ENCODE measurements around the gene CCDC158. TPM values are rescaled to one million over a fixed set of nuclear protein-coding genes. Genes with fewer than 3 reads are reported as not detected.

Gene CCDC158
- total and polyA plus RNA-seq, 2 experiments from 2014 or later, result 0.21 to 0.27 TPM

- H3K9me2 ChIP-seq (ENCODE audit: insufficient read depth), result no peaks in the 10 kb centered on the region
- ATAC-seq (no peak; the same call in 2 of the 3 replicates), DNase-seq (ENCODE audit: low spot score) (no peak)
- H3K4me2 ChIP-seq, result no peak overlapping the region
- no peaks in the 10 kb centered on the region for H4K20me1 ChIP-seq (replicated peaks; ENCODE audit: insufficient read depth)
- peaks cover 11% of the 10 kb centered on the region for H3K4me1 ChIP-seq (ENCODE audit: insufficient read depth)
- H3F3A ChIP-seq (replicated peaks; ENCODE audit: low read depth), result no peaks in the 10 kb centered on the region
- H3K79me2 ChIP-seq (replicated peaks; ENCODE audit: insufficient read depth), result no peaks in the 10 kb centered on the region
- H3K4me3 ChIP-seq, result no peak overlapping the region
- H3K27me3 Mint-ChIP-seq (ENCODE audit: insufficient read depth, low read depth, poor library complexity), result peaks cover 5% of the 10 kb centered on the region
- H3K27ac ChIP-seq (ENCODE audit: low read depth), result no peak overlapping the region
- TF ChIP-seq EZH2phosphoT487 (IDR thresholded peaks at IDR 0.05; ENCODE audit: unreplicated experiment) (no peak), ETS1 (IDR thresholded peaks at IDR 0.05) (no peak), POLR2AphosphoS5 (IDR thresholded peaks at IDR 0.05; ENCODE audit: low read depth) (no peak), STAT1 (IDR thresholded peaks at IDR 0.05; ENCODE audit: unreplicated experiment) (no peak), ZNF331 (CRISPR knock-in tag; IDR thresholded peaks at IDR 0.05; ENCODE audit: low read depth) (no peak), JUNB (IDR thresholded peaks at IDR 0.05; ENCODE audit: unreplicated experiment) (no peak), NANOG (IDR thresholded peaks at IDR 0.05; ENCODE audit: borderline replicate concordance) (no peak), CREB1 (CRISPR knock-in tag; IDR thresholded peaks at IDR 0.05; ENCODE audit: low read depth) (no peak), CTCF (conservative IDR thresholded peaks at IDR 0.05; ENCODE audit: low read depth in 2 of 2) (no peak), EZH2 (IDR thresholded peaks at IDR 0.05; ENCODE audit: low read depth, unreplicated experiment) (no peak), ZNF114 (CRISPR knock-in tag; IDR thresholded peaks at IDR 0.05) (no peak), REST (IDR thresholded peaks at IDR 0.05; ENCODE audit: unreplicated experiment) (no peak)
- no peak overlapping the region for H3K4me3 Mint-ChIP-seq
- H2AFZ ChIP-seq, result no peak overlapping the region
- H3K27me3 ChIP-seq (ENCODE audit: insufficient read depth), result no peaks in the 10 kb centered on the region
- H3K27ac Mint-ChIP-seq, result no peak overlapping the region
- H3K9me3 Mint-ChIP-seq, result no peaks in the 10 kb centered on the region
- peaks cover 24% of the 10 kb centered on the region for H3K4me1 Mint-ChIP-seq
- H3K36me3 Mint-ChIP-seq (ENCODE audit: low read depth), result peaks cover 3% of the 10 kb centered on the region; the same call in 1 of the 3 replicates
- H3K36me3 ChIP-seq (ENCODE audit: insufficient read depth), result no peaks in the 10 kb centered on the region
These were observed 22.4 kb upstream of the CCDC158 start for GRCh38 chr4:76443376-76443775.
